Measurements from ENCODE around the gene CLCNKB. TPM values are rescaled to one million over a fixed set of nuclear protein-coding genes. Genes with fewer than 3 reads are reported as not detected.

CLCNKB gene
- total and polyA plus RNA-seq, 2 experiments from 2014 or later = 1.3 to 1.9 TPM

- no peak for TF ChIP-seq REST (IDR thresholded peaks at IDR 0.05; ENCODE audit: unreplicated experiment)
These were observed 30.6 kb downstream of the CLCNKB start (continued) for GRCh38 chr1:16074217-16074616.

GRCh38 chr1:16075337-16076030, 31.9 kb downstream of the CLCNKB start:
- H3K27ac Mint-ChIP-seq = no peak overlapping the region
- Histone ChIP-seq H4K20me1 (replicated peaks; ENCODE audit: insufficient read depth) (0 out of 2 replicates have a peak, but pooled peaks cover 3% of the 10 kb centered on the region), H2AFZ (no peak overlapping the region), H3K27ac (ENCODE audit: low read depth) (no peak overlapping the region), H3K79me2 (replicated peaks; ENCODE audit: insufficient read depth) (no peaks in the 10 kb centered on the region), H3F3A (replicated peaks; ENCODE audit: low read depth) (no peaks in the 10 kb centered on the region), H3K9me2 (ENCODE audit: insufficient read depth) (no peaks in the 10 kb centered on the region), H3K4me1 (ENCODE audit: insufficient read depth) (peaks cover 6% of the 10 kb centered on the region; the same call in 1 of the 2 replicates), H3K4me2 (no peak overlapping the region), H3K36me3 (ENCODE audit: insufficient read depth) (no peaks in the 10 kb centered on the region), H3K27me3 (ENCODE audit: insufficient read depth) (peaks cover 45% of the 10 kb centered on the region), H3K4me3 (no peak overlapping the region)
- DNase-seq (ENCODE audit: low spot score) = no peak
- no peaks in the 10 kb centered on the region; the same call in 2 of the 3 replicates for H3K9me3 Mint-ChIP-seq
- no peaks in the 10 kb centered on the region for H3K36me3 Mint-ChIP-seq (ENCODE audit: low read depth)
- no peak overlapping the region for H3K4me3 Mint-ChIP-seq
- peaks cover 13% of the 10 kb centered on the region for H3K4me1 Mint-ChIP-seq
- no peak for ATAC-seq
- H3K27me3 Mint-ChIP-seq (ENCODE audit: insufficient read depth, low read depth, poor library complexity) = peaks cover 32% of the 10 kb centered on the region
- TF ChIP-seq ETS1 (IDR thresholded peaks at IDR 0.05) (no peak), CREB1 (CRISPR knock-in tag; IDR thresholded peaks at IDR 0.05; ENCODE audit: low read depth) (no peak), EZH2phosphoT487 (IDR thresholded peaks at IDR 0.05; ENCODE audit: unreplicated experiment) (no peak), EZH2 (IDR thresholded peaks at IDR 0.05; ENCODE audit: low read depth, unreplicated experiment) (no peak), CTCF (conservative IDR thresholded peaks at IDR 0.05; ENCODE audit: low read depth in 2 of 2) (no peak), ZNF114 (CRISPR knock-in tag; IDR thresholded peaks at IDR 0.05) (no peak), ZNF331 (CRISPR knock-in tag; IDR thresholded peaks at IDR 0.05; ENCODE audit: low read depth) (no peak), POLR2AphosphoS5 (IDR thresholded peaks at IDR 0.05; ENCODE audit: low read depth) (no peak), STAT1 (IDR thresholded peaks at IDR 0.05; ENCODE audit: unreplicated experiment) (no peak), REST (IDR thresholded peaks at IDR 0.05; ENCODE audit: unreplicated experiment) (no peak)
